Osteoblast (primary cell): Measurements from ENCODE around the gene HTR1E. TPM values are rescaled to one million over a fixed set of nuclear protein-coding genes. Genes with fewer than 3 reads are reported as not detected.
"Not testable (repeated sequence)": the region's sequence is repeated elsewhere in the genome, so short reads cannot be mapped to it uniquely, and the experiment has no call there.

Source experiments
- DNase-seq: peaks from one replicate; pipeline ENCODE4 v3.0.0; 2011; ENCODE audit warnings: low spot score, mixed read lengths; ENCODE audit not compliant: insufficient read length; ENCODE audit errors: missing footprints
- H2AFZ ChIP-seq: 2 replicates; pipeline ENCODE4 v1.6.0; 2011; ENCODE audit warnings: mild to moderate bottlenecking, low read length
- H3K27ac ChIP-seq: 2 replicates; pipeline ENCODE4 v1.5.1; 2011; ENCODE audit warnings: mild to moderate bottlenecking, low read depth, low read length, moderate library complexity
- H3K27me3 ChIP-seq: 2 replicates; pipeline ENCODE4 v1.6.0; 2012; ENCODE audit warnings: mild to moderate bottlenecking, control low read depth, inconsistent platforms, low read length, moderate library complexity; ENCODE audit not compliant: insufficient read depth
- H3K36me3 ChIP-seq: 2 replicates; pipeline ENCODE4 v1.5.1; 2011; ENCODE audit warnings: mild to moderate bottlenecking, low read length, control low read depth, moderate library complexity; ENCODE audit not compliant: insufficient read depth
- H3K4me1 ChIP-seq: 2 replicates; pipeline ENCODE4 v1.5.1; 2011; ENCODE audit warnings: mild to moderate bottlenecking, low read length, control low read depth, moderate library complexity; ENCODE audit not compliant: insufficient read depth
- H3K4me2 ChIP-seq: 2 replicates; pipeline ENCODE4 v1.6.0; 2011; ENCODE audit warnings: mild to moderate bottlenecking, low read length; ENCODE audit not compliant: insufficient read depth
- H3K4me3 ChIP-seq: fragments of 200-600 bp; sonication (generic); 3 replicates; pipeline ENCODE4 v1.5.1; 2012; ENCODE audit warnings: mild to moderate bottlenecking, low read length, inconsistent platforms; ENCODE audit not compliant: insufficient read depth
- H3K79me2 ChIP-seq: 2 replicates; pipeline ENCODE4 v1.6.0; 2012; ENCODE audit warnings: mild to moderate bottlenecking, low read length, control low read depth, inconsistent platforms; ENCODE audit not compliant: insufficient read depth
- H3K9me3 ChIP-seq: 2 replicates; pipeline ENCODE4 v1.5.1; 2011; ENCODE audit warnings: low read depth, low read length, control low read depth
- H4K20me1 ChIP-seq: 2 replicates; pipeline ENCODE4 v1.6.0; 2012; ENCODE audit warnings: mild to moderate bottlenecking, low read length, control low read depth; ENCODE audit not compliant: insufficient read depth
- CTCF ChIP-seq: IDR thresholded peaks from 2 replicates; pipeline ENCODE4 v1.5.1; 2011; ENCODE audit warnings: mild to moderate bottlenecking, low read depth, low read length, moderate library complexity; ENCODE audit errors: extremely low read depth
- total RNA-seq: library from RNA; depleted of rRNA; stranded (reverse); fragments of >200 nt; gene quantifications from 2 replicates; pipeline ENCODE4 v1.2.3, GENCODE V29; 2012

The HTR1E gene
- total RNA-seq, 1 donor = not detected

GRCh38 chr6:86916393-86916792 lies 20.9 kb upstream of the HTR1E start:
- H3K36me3 ChIP-seq = no peaks in the 10 kb centered on the region
- H4K20me1 ChIP-seq = no peaks in the 10 kb centered on the region
- no peaks in the 10 kb centered on the region for H3K4me1 ChIP-seq
- no peaks in the 10 kb centered on the region for H3K79me2 ChIP-seq
- H3K4me2 ChIP-seq = no peak overlapping the region
- no peak for TF ChIP-seq CTCF
- H3K9me3 ChIP-seq = peaks cover 4% of the 10 kb centered on the region
- H3K4me3 ChIP-seq = no peak overlapping the region
- no peak for DNase-seq
- no peaks in the 10 kb centered on the region for H3K27me3 ChIP-seq
- no peak overlapping the region for H3K27ac ChIP-seq
- no peak overlapping the region for H2AFZ ChIP-seq

GRCh38 chr6:86927138-86927537 lies 10.2 kb upstream of the HTR1E start:
- H3K27me3 ChIP-seq, H2AFZ ChIP-seq, H3K4me3 ChIP-seq, H4K20me1 ChIP-seq, H3K36me3 ChIP-seq, H3K79me2 ChIP-seq, H3K4me1 ChIP-seq, H3K4me2 ChIP-seq, H3K27ac ChIP-seq, H3K9me3 ChIP-seq, DNase-seq: not testable (repeated sequence)

GRCh38 chr6:86927859-86928258 lies 9.5 kb upstream of the HTR1E start:
- H3K4me1 ChIP-seq, H3K27me3 ChIP-seq, DNase-seq, H3K4me2 ChIP-seq, H3K4me3 ChIP-seq, H4K20me1 ChIP-seq, H2AFZ ChIP-seq, H3K27ac ChIP-seq, H3K9me3 ChIP-seq, H3K36me3 ChIP-seq, H3K79me2 ChIP-seq: not testable (repeated sequence)

GRCh38 chr6:86934365-86934764 lies 3.0 kb upstream of the HTR1E start:
- no peak for TF ChIP-seq CTCF
- H2AFZ ChIP-seq = no peak overlapping the region

GRCh38 chr6:86936834-86937218 lies 502 bp upstream of the HTR1E start:
- peak overlapping the region; percentile 48 for H3K4me3 ChIP-seq
- peak overlapping the region; percentile 72 for H2AFZ ChIP-seq

More at GRCh38 chr6:86934365-86934764, 3.0 kb upstream of the HTR1E start:
- DNase-seq = no peak
- H3K4me1 ChIP-seq = no peaks in the 10 kb centered on the region
- H4K20me1 ChIP-seq = no peaks in the 10 kb centered on the region
- H3K36me3 ChIP-seq = no peaks in the 10 kb centered on the region
- peaks cover 10% of the 10 kb centered on the region for H3K27me3 ChIP-seq
- H3K27ac ChIP-seq = no peak overlapping the region
- H3K9me3 ChIP-seq = no peaks in the 10 kb centered on the region
- no peak overlapping the region for H3K4me3 ChIP-seq
- H3K4me2 ChIP-seq = no peak overlapping the region
- no peaks in the 10 kb centered on the region for H3K79me2 ChIP-seq

More at GRCh38 chr6:86936834-86937218, 502 bp upstream of the HTR1E start:
- no peaks in the 10 kb centered on the region for H3K4me1 ChIP-seq
- H4K20me1 ChIP-seq = no peaks in the 10 kb centered on the region
- peak; percentile 5 for DNase-seq
- no peaks in the 10 kb centered on the region for H3K9me3 ChIP-seq
- no peaks in the 10 kb centered on the region for H3K79me2 ChIP-seq
- TF ChIP-seq CTCF = no peak
- no peaks in the 10 kb centered on the region for H3K36me3 ChIP-seq
- peak overlapping the region; percentile 55 for H3K4me2 ChIP-seq
- H3K27ac ChIP-seq = no peak overlapping the region
- H3K27me3 ChIP-seq = peaks cover 10% of the 10 kb centered on the region
